ENCODE data around the gene ELOVL1.

Gene ELOVL1

GRCh38 chr1:43322506-43322905 lies 45.3 kb downstream of the ELOVL1 start:
- no peak for DNase-seq

GRCh38 chr1:43321331-43321891 lies 46.4 kb downstream of the ELOVL1 start:
- DNase-seq, result no peak

GRCh38 chr1:43319766-43320165 lies 48.0 kb downstream of the ELOVL1 start:
- no peak for DNase-seq

- no peak for DNase-seq
Measured at GRCh38 chr1:43319288-43319687, 48.5 kb downstream of the ELOVL1 start.

- no peak for DNase-seq
Measured at GRCh38 chr1:43318831-43319230, 49.0 kb downstream of the ELOVL1 start.

- no peak for DNase-seq
Measured at GRCh38 chr1:43317817-43318471, 49.9 kb downstream of the ELOVL1 start.

GRCh38 chr1:43316738-43317520 lies 50.9 kb downstream of the ELOVL1 start:
- DNase-seq, result no peak

GRCh38 chr1:43315963-43316737 lies 51.7 kb downstream of the ELOVL1 start:
- no peak for DNase-seq

GRCh38 chr1:43315481-43315880 lies 52.3 kb downstream of the ELOVL1 start:
- no peak for DNase-seq

- no peak for DNase-seq
Measured at GRCh38 chr1:43314233-43314632, 53.6 kb downstream of the ELOVL1 start.

GRCh38 chr1:43313771-43314170 lies 54.0 kb downstream of the ELOVL1 start:
- no peak for DNase-seq
